HG02610 (cell line): ENCODE measurements around the gene OR4C13.
"Not testable (repeated sequence)": the region's sequence is repeated elsewhere in the genome, so short reads cannot be mapped to it uniquely, and the experiment has no call there.

Experiments
- ATAC-seq: cut with Tn5 transposase; IDR thresholded peaks from one replicate; pipeline ENCODE4 v1.9.1; 2021; ENCODE audit warnings: mild to moderate bottlenecking, moderate library complexity; ENCODE audit not compliant: unreplicated experiment

The OR4C13 gene

GRCh38 chr11:49952091-49952490, at the start of gene OR4C13:
Gene OR4C13, plus strand, starts transcription at chr11:49952391. Its CDS starts 32 bp downstream, at chr11:49952423.
- ATAC-seq: no peak

DNA sequence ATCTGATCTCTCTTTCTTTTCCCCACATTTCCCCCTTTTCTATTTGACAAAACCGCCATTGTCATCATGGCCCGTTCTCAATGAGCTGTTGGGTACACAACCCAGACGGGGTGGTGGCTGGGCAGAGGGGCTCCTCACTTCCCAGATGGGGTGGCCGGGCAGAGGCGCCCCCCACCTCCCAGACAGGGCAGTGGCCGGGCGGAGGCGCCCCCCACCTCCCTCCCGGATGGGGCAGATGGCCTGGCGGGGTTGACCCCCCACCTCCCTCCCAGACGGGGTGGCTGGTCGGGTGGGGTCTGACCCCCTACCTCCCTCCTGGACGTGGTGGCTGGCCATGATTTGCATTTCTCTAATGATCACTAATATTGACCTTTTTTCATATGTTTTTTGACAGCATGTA, 40.7 kb upstream of the OR4C13 start:
- not testable (repeated sequence) for ATAC-seq

DNA sequence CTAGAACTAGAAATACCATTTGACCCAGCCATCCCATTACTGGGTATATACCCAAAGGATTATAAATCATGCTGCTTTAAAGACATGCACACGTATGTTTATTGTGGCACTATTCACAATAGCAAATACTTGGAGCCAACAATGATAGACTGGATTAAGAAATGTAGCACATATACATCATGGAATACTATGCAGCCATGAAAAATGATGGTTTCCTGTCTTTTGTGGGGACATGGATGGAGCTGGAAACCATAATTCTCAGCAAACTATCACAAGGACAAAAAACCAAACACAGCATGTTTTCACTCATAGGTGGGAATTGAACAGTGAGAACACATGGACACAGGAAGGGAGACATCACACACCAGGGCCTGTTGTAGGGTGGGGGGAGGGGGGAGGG, 3.5 kb upstream of the OR4C13 start:
- ATAC-seq: not testable (repeated sequence)

DNA sequence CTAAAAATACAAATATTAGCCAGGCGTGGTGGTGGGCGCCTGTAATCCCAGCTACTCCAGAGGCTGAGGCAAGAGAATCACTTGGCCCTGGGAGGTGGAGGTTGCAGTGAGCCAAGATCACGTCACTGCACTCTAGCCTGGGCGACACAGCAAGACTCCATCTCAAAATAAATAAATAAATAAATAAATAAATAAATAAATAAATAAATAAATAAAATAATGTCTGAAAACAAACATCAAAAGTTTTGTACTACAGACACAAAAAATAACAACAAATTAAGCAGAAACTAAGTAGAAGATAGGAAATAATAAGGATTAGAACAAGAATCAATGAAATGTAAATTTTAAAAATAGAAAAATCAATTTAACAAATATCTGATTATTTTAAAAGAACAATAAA, 21.2 kb downstream of the OR4C13 start:
- not testable (repeated sequence) for ATAC-seq

- ATAC-seq: not testable (repeated sequence)
These were observed 30.2 kb downstream of the OR4C13 start, which contains the start of gene OR4C12 for GRCh38 chr11:49982435-49982834. Gene OR4C12, minus strand, starts transcription at chr11:49982535. Its CDS starts 34 bp downstream, at chr11:49982501.

DNA sequence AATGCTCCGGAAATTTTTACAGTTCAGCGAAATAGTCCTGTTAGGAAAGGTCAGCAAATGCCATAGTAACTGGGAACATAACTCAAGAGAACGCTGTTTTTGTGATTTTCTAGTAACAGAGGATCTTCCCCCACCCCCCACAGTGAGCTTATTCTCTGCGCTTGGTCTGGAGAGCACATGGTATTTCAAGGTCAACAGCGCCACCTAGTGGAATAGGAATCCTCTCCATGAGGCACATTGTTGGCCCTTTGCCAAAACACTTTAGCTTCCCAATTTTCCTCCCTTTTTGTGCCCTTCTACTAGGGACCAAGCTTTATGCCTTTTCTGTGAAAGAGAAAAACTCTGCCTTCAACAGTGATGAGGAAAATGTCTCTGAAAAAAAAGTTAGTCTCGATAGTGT, 43.4 kb downstream of the OR4C13 start:
- no peak for ATAC-seq
